Inferior parietal cortex (tissue), 1 donor: ENCODE data around the gene CES3.
"Not testable (repeated sequence)": the region's sequence is repeated elsewhere in the genome, so short reads cannot be mapped to it uniquely, and the experiment has no call there.

ENCODE experiments used
- DNase-seq: peaks from one replicate; pipeline ENCODE4 v3.0.0-alpha.2; 2016; ENCODE audit errors: extremely low spot score

Gene CES3

DNA sequence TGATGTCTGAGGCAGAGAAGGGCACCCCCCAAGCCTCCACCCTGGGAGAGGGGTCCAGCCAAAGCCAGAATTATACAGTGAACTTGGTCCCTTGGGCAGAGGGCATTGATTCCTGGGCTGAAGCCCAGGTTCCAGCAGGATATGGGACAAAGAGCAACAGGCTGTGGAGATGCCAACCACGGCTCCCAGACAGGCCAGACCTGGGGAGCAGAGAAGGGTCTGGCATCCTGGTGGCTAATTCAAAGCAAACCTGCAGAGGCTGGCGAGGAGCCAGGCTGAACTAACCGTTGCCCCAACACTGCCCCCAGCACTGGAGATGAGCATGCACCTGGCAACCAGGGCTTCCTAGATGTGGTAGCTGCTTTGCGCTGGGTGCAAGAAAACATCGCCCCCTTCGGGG, 3.0 kb downstream of the CES3 start:
- DNase-seq: no peak

DNA sequence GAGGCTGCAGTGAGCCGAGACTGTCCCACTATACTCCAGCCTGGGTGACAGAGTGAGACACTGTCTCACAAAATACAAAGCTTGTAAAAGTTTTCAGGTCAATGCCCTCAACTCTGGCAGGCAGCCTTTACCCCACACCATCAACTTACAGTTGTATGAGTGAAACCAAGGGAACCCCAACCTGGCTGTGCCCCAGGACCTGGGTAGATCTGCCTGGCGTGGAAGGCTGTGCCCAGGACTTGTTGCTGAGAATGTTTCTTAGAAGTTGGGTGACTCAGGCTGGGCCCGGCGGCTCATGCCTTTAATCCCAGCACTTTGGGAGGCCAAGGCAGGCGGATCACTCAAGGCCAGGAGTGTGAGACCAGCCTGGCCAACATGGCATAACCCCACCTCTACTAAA, 7.8 kb downstream of the CES3 start:
- DNase-seq: no peak

DNA sequence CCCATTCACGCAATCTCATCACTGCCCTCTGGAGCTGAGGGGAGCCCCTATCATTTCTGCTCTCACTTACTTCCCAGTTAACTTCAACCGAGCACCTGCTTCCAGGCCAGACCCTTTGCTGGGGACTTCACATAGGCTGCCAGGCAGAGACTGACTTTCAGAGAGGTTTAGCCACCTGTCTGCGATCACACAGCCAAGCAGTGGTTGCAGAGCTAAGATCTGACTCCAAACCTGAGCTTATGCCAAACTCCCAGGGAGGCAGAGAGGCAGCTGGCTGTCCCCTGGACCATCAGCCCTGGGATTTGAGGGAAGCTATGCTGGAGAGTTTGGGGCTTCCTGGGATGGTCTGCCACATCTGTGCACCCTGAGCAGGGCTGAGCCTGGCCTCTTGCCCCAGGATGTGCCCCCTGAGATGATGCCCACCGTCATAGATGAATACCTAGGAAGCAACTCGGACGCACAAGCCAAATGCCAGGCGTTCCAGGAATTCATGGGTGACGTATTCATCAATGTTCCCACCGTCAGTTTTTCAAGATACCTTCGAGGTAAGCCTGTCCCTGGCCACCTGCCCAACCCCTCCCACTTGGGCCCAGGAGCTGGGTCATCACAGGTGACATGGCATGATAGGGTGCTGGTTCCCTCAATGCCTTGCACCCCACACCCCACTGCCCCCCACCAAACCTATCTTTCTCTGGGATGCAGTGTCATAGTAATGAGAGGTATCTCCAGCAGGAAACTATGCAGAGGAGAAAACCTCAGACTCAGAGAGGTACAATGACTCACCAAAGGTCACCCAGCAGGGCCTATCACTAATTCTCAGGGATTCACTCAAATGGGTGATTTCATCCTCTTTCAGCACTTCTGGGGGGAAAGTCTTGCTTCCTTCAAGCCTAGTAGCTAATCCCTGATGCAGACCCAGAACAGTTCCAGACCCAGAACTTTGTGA, 10.0 kb downstream of the CES3 start:
- no peak for DNase-seq

DNA sequence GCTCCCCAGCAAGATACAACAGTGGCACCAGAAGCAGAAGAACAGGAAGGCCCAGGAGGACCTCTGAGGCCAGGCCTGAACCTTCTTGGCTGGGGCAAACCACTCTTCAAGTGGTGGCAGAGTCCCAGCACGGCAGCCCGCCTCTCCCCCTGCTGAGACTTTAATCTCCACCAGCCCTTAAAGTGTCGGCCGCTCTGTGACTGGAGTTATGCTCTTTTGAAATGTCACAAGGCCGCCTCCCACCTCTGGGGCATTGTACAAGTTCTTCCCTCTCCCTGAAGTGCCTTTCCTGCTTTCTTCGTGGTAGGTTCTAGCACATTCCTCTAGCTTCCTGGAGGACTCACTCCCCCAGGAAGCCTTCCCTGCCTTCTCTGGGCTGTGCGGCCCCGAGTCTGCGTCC, 11.9 kb downstream of the CES3 start:
- DNase-seq: no peak

DNA sequence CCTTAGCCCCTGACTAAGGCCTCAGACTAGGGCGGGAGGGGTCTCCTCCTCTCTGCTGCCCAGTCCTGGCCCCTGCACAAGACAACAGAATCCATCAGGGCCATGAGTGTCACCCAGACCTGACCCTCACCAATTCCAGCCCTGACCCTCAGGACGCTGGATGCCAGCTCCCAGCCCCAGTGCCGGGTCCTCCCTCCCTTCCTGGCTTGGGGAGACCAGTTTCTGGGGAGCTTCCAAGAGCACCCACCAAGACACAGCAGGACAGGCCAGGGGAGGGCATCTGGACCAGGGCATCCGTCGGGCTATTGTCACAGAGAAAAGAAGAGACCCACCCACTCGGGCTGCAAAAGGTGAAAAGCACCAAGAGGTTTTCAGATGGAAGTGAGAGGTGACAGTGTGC, 12.7 kb downstream of the CES3 start:
- no peak for DNase-seq

DNA sequence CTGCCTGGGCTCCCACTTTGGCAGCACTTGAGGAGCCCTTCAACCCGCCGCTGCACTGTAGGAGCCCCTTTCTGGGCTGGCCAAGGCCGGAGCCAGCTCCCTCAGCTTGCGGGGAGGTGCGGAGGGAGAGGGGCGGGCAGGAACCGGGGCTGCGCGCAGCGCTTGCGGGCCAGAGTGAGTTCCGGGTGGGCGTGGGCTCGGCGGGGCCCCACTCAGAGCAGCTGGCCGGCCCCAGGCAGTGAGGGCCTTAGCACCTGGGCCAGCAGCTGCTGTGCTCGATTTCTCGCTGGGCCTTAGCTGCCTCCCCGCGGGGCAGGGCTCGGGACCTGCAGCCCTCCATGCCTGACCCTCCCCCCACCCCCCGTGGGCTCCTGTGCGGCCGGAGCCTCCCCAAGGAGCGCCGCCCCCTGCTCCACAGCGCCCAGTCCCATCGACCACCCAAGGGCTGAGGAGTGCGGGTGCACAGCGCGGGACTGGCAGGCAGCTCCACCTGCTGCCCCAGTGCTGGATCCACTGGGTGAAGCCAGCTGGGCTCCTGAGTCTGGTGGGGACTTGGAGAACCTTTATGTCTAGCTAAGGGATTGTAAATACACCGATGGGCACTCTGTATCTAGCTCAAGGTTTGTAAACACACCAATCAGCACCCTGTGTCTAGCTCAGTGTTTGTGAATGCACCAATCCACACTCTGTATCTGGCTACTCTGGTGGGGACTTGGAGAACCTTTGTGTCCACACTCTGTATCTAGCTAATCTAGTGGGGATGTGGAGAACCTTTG, 13.3 kb downstream of the CES3 start:
- not testable (repeated sequence) for DNase-seq

DNA sequence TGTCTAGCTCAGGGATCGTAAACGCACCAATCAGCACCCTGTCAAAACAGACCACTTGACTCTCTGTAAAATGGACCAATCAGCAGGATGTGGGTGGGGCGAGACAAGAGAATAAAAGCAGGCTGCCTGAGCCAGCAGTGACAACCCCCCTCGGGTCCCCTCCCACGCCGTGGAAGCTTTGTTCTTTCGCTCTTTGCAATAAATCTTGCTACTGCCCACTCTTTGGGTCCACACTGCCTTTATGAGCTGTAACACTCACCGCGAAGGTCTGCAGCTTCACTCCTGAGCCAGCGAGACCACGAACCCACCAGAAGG, 13.8 kb downstream of the CES3 start:
- not testable (repeated sequence) for DNase-seq

DNA sequence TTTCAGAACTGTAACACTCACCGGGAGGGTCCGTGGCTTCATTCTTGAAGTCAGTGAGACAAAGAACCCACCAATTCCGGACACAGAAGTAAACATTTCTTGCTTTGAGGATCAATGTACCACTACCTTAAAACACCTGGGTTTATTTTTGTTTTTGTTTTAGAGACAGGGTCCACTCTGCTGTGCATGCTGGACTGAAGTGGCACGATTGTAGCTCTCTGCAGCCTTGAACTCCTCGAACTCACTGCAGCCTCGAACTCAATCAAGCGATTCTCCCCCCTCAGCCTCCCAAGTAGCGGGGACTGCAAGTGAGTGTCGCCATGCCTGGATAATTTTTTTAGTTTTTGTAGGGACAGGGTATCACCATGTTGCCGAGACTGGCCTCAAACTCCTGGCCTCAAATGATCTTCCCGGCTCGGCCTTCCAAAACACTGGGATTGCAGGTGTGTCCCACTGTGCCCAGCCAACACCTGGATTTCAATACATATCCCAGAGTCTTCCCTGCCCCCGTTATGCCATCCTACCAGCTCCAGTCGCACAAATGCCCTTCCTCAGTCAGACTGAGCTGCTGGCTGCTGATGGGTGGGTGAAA, 14.3 kb downstream of the CES3 start:
- no peak for DNase-seq

DNA sequence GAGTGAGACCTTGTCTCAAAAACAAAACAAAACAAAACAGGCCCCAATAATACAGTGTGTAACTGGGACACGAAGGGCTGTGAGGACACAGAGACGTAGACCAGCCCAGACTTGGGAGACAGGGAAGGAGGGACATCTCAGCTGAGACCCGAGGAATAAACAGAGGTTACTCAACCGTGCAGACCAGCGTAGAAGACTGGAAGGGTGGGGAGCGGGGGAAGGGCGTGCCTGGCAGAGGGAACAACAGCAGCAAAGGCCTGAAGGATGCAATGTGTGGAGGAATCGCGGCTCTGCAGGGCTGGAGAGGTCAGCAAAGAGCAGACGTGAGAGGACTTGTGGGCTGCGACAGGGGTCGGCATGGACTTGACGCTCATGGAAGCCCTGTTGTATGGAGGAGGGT, 15.7 kb downstream of the CES3 start:
- no peak for DNase-seq

DNA sequence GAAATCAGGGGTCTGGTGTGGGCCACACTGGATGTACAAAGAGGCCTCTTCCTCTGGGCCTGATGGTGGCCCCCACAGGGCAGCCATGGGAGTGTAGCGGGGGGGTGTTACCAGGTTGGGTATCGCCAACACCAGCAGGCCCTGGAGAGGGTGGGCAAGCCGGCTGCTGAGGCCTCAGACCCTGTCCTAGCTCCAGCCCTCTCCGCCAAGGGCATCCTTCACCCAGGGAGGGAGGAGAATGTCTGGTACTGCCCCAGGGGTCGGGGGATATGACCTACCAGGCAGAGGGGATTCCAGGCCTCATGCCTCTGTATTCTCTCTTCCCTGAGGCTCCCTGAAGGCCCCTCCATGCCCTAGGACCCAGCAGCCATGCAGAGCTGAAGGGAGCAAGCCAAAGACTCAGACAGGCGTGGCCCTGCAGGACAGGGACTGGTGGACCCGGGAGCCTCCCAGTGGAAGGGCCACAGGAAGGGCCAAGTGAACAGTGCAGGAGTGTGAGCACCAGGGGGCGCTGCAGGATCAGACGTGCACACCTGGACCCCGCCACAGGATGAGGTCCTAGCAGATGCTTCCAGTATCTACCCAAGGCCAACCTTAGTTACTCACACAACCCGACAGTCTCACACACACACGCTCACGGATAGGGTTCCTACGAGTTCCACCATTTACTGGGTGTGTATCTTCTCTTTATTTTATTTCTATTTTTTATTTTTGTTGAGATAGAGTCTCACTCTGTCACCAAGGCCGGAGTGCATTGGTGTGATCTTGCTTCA, 16.5 kb downstream of the CES3 start:
- peak; percentile 90 for DNase-seq

DNA sequence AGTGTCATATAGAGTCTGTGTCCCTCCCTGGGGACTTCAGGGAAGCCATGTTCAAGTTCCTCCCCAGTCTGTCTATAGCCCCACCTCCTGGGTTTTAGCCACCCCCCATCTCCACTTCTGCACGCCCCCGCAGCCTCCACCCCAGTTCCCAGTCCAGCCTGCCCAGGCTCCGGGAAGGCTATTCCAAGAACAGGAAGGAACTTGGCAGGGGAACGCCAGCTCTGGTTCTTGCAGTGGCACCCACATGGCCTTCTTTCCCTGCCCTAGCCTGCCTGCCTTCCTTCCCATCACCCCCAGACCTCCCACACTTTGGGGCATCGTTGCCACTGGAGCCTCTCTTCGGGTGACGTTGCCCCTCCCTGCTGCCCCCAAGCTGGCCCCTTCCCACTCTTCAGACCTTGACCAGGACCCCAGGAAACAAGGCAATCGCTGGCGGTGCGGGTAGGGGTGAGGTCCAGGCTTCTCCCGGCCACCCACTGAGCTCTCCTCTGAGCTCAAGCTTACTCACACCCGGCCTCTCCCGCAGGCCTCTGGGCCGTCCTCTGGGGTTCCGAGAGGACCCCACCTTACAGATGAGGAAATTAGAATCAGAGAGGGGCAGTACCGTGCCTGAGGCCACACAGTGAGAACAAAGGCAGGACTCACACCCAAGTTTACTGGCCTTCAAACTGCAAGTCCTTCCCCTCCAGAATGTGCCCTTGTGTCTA, 18.1 kb downstream of the CES3 start:
- no peak for DNase-seq

DNA sequence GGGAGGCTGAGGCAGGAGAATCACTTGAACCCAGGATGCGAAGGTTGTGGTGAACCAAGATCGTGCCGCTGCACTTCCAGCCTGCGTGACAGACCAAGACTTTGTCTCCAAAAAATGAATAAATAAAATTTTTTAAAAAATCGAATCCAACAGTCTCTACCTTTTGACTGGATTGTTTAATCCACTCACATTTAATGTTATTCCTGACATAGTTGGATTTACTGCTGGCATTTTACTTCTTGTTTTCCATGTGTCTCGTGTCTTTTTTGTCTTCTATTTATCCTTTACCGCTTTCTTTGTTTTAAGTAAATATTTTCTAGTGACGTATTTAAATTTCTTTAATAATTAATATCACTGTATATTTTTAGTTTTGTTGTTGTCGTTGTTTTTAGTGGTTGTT, 22.0 kb downstream of the CES3 start:
- DNase-seq: no peak

DNA sequence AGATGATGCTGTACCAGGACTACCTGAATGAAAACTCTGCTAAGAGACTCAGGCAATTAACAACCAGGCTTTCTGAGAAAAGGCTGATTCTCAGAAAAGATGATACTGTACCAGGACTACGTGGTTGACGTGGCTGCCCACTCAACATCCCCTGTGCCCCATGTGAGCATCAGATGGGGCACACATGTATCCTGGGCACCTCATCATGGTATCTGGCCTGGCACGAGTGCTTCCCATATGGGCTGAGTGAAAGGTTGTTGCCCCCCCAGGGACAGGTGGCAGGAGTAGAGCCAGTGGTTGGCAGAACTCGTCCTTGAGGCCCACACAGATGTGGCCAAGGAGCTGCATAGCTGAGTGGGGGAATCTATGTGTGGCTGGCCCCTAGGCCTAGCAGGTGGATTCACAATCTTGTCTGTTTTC, 23.8 kb downstream of the CES3 start:
- no peak for DNase-seq

DNA sequence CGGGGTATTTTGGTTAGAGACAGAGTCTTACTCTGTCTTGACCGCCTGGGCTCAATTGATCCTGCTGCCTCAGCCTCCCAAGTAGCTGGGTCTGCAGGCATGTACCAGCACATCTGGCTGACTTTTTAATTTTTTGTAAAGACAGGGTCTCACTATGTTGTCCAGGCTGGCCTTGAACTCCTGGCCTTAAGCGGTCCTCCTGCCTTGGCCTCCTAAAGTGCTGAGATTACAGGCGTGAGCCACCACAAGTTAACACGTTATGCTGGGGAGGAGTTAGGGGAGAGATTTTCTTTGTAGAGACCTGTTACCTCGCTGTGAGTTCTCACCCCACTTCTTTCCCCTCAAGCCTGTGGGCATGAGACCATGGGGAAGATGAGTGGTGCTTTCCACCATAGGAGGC, 25.5 kb downstream of the CES3 start:
- DNase-seq: no peak

DNA sequence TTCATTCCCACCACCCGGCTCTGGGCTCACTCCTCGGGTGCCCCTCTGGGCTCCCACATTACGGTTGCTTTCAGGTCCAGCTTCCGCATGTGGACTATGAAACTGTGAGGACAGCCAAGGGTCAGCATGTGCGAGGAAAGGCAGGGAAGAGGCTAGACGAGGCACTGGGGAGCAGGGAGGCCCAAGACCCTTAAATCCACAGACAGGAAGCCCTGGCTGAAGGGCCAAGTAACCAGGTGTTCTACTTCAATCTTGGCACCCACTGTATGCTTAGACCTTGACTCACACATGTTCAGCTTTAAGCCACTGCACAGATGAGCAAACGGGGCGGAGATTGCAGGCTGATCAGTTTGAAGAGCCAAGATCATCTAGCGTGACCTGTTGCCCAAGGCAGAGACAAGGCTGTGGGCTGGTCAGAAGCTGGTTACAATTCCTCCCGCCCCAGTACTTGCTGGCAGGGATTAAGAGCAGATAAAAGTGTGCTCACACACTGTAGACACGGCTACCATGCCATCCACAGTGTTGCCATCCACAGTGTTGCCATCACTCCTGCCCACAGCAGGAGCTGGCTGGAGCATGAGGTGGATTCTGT, 27.2 kb downstream of the CES3 start, which contains the start of gene CES4A:
CES4A (plus strand) TSS at position 393 of the 592 bp plus-strand sequence; CDS start at position 577, 184 bp downstream.
- no peak for DNase-seq

DNA sequence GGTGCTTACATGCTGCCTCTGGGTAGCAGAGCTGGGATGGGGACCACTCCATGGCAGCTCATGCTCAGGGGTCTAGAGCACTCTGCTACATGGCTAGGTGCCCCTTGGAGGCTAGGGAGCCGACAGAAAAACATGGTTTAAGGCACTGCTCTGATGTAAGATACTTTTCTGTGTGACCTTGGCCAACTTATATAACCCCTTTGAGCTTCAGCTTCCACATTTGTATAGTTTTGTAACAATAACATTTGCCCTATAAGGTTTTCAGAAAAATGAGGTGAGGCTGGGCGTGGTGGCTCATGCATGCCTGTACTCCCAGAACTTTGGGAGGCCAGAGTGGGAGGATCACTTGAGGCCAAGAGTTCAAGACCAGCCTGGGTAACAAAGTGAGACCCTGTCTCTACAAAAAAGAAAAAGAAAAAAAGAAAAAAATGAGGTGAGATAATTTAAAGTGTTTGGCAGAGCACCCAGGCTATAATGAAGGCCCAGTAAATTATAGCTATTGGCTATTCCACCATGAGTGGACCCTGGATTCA, 30.5 kb downstream of the CES3 start:
- DNase-seq: no peak

DNA sequence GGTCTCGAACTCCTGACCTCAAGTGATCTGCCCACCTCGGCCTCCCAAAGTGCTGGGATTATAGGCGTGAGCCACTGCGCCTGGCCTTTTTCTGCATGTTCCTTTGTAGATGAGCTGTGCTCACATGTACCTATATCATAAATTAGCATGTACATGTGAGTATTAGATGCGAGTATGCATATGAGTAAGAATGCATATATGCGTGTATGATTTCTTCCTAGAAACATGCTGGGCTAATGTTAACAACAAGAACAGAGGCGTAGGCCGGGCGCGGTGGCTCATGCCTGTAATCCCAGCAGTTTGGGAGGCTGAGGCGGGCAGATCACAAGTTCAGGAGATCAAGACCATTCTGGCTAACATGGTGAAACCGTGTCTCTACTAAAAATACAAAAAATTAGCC, 32.5 kb downstream of the CES3 start:
- not testable (repeated sequence) for DNase-seq

DNA sequence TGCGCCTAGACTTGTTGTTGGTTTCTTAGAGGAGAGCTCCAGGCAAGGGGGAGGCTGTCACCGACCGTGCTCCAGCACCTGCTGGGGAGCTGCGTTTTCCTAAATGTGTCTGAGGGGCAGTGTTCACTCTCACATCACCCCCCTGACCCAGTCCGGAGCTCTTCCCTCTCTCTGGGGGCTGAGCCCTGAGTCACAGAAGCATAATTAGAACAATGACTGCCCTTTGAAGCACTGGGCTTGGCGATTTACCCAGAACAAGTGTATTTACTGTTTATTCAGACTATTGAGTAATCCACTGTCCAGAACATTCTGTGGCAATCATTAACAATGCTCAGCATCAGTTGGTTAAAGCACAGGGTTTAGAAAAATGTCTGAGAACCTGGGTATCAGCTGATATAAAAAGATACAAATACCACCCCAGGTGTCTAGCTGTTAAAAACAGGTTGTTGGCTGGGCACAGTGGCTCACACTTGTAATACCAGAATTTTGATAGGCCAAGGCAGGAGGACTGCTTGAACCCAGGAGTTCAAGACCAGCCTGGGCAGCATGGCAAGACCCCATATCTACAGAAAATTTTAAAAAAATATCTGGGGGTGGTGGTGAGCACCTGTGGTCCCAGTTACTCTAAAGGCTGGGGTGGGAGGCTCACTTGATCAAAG, 35.4 kb downstream of the CES3 start:
- peak; percentile 93 for DNase-seq

DNA sequence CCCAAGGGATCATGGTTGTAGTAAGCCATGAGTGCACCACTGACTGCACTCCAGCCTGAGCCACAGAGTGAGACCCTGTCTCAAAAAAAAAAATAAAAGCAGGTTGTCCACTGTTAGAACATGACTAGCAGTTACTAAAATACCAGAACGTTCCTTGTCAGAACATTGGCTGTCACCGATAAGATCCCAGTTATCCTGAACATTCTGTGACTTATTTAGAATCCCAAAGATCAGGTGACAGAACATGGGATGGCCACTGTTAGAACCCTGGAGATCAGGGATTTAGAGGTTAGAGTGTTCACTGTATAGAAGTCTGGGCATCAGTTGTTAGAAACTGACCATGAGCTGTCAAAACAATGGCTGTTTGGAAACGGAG, 35.9 kb downstream of the CES3 start:
- no peak for DNase-seq
